Measurements from ENCODE around the gene ROR1. TPM values are rescaled to one million over a fixed set of nuclear protein-coding genes. Genes with fewer than 3 reads are reported as not detected.

Gene ROR1
- total RNA-seq, 1 experiment from 2014 or later, result 2.7 TPM

- H3K36me3 ChIP-seq (ENCODE audit: control insufficient read depth in 1 of 2, insufficient read depth in 2 of 2, low read length in 2 of 2), result no peaks in the 10 kb centered on the region
- no peaks in the 10 kb centered on the region for H3K9me3 ChIP-seq (ENCODE audit: control insufficient read depth in 1 of 2, insufficient read depth in 1 of 2, low read depth in 1 of 2, low read length in 2 of 2)
- no peaks in the 10 kb centered on the region for H3K27me3 ChIP-seq (ENCODE audit: insufficient read depth, low read length)
- H3K9ac ChIP-seq (ENCODE audit: low read length), result no peak overlapping the region
- RAD21 ChIA-PET (ENCODE audit: low non-redundant PET in 1 of 2, low total read pairs in 2 of 2, uncharacterized antibody in 2 of 2, unreplicated experiment in 2 of 2), result no interaction called here
- H3K4me1 ChIP-seq (ENCODE audit: control insufficient read depth in 1 of 2, insufficient read depth in 2 of 2, low read length in 2 of 2), result peaks cover 11 to 15% of the 10 kb centered on the region in 2 experiments; a peak in 2 of 4 replicates
- H3K79me2 ChIP-seq (ENCODE audit: insufficient read depth, low read length), result no peaks in the 10 kb centered on the region
- H3K27ac ChIP-seq (ENCODE audit: low read depth, low read length), result no peak overlapping the region
- DNase-seq (ENCODE audit: low read depth, low spot score) (no peak), ATAC-seq (no peak)
- no TSS peak for BruUV-seq (replicated peaks)
- intact Hi-C loops (cut with micrococcal nuclease), result no loop called here
- H3K4me3 ChIP-seq (replicated peaks in 1 of 2; ENCODE audit: low read depth in 1 of 2, low read length in 2 of 2), result no peak overlapping the region
- no peaks in the 10 kb centered on the region for H3K9me2 ChIP-seq (ENCODE audit: insufficient read depth)
- H2AFZ ChIP-seq (ENCODE audit: low read depth, low read length, poor library complexity, severe bottlenecking), result no peak overlapping the region
- TF ChIP-seq YY1 (IDR thresholded peaks at IDR 0.05; ENCODE audit: extremely low read depth, insufficient replicate concordance, low read depth, low read length) (no peak), ZFX (IDR thresholded peaks at IDR 0.05) (no peak), CEBPB (IDR thresholded peaks at IDR 0.05; ENCODE audit: low read depth) (no peak), REST (IDR thresholded peaks at IDR 0.05; ENCODE audit: low read depth) (no peak), POLR2AphosphoS5 (IDR thresholded peaks at IDR 0.05; ENCODE audit: low read depth, low read length) (no peak), JUND (IDR thresholded peaks at IDR 0.05) (no peak), SP1 (IDR thresholded peaks at IDR 0.05; ENCODE audit: low read depth) (no peak), SRF (IDR thresholded peaks at IDR 0.05; ENCODE audit: low read depth) (no peak), CBX3 (IDR thresholded peaks at IDR 0.05; ENCODE audit: low read depth) (no peak), FOSL1 (IDR thresholded peaks at IDR 0.05; ENCODE audit: low read depth) (no peak), ATF3 (IDR thresholded peaks at IDR 0.05) (no peak), TCF7L2 (IDR thresholded peaks at IDR 0.05; ENCODE audit: borderline replicate concordance, extremely low read depth, insufficient read depth, insufficient read length) (no peak), ZBTB33 (IDR thresholded peaks at IDR 0.05; ENCODE audit: extremely low read depth, insufficient replicate concordance, low read length) (no peak)
- TF ChIP-seq, protein P1, sequence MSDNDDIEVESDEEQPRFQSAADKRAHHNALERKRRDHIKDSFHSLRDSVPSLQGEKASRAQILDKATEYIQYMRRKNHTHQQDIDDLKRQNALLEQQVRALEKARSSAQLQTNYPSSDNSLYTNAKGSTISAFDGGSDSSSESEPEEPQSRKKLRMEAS (IDR thresholded peaks at IDR 0.05), result no peak
- H4K20me1 ChIP-seq (ENCODE audit: insufficient read depth), result no peaks in the 10 kb centered on the region
- CTCF ChIA-PET, result no interaction called here
- POLR2A ChIA-PET, result no interaction called here
- H3K4me2 ChIP-seq (ENCODE audit: low read length), result no peak overlapping the region
Measured at GRCh38 chr1:63982201-63982600, 208.4 kb downstream of the ROR1 start.

All from HCT116 (cell line).